Neutrophil (primary cell): Measurements from ENCODE around the gene TCF20.

ENCODE experiments used
- H3K27ac ChIP-seq: fragments of 200-600 bp; sonication (generic); 2 replicates; pipeline ENCODE4 v1.5.1; 2016; ENCODE audit warnings: mild to moderate bottlenecking, moderate library complexity
- H3K27me3 ChIP-seq: fragments of 200-600 bp; sonication (generic); 2 replicates; pipeline ENCODE4 v1.6.0; 2016; ENCODE audit warnings: mild to moderate bottlenecking
- H3K36me3 ChIP-seq: fragments of 200-600 bp; sonication (generic); 2 replicates; pipeline ENCODE4 v1.5.1; 2017
- H3K4me1 ChIP-seq, 2 experiments: fragments of 200-600 bp in 1 of 2; sonication (generic) in 1 of 2; 1 replicate in 1 of 2; 2 replicates in 1 of 2; pipeline versions ENCODE4 v1.5.1 to v1.6.1; 2013 to 2016; ENCODE audit warnings: low read depth in 1 of 2, low read length in 1 of 2, mild to moderate bottlenecking in 1 of 2, moderate library complexity in 1 of 2; ENCODE audit not compliant: control insufficient read depth in 1 of 2, insufficient read depth in 1 of 2
- H3K4me3 ChIP-seq, 2 experiments: fragments of 200-600 bp in 1 of 2; sonication (generic) in 1 of 2; 1 replicate in 1 of 2; 2 replicates in 1 of 2; pipeline ENCODE4 v1.5.1; 2013 to 2016; ENCODE audit warnings: low read depth in 1 of 2, low read length in 1 of 2, mild to moderate bottlenecking in 1 of 2, moderate library complexity in 1 of 2
- H3K9me3 ChIP-seq: fragments of 200-600 bp; sonication (generic); 2 replicates; pipeline ENCODE4 v1.5.1; 2016
- CTCF ChIP-seq: fragments of 200-600 bp; sonication (generic); IDR thresholded peaks from 2 replicates; pipeline ENCODE4 v1.5.1; 2016; ENCODE audit warnings: antibody characterized with exemption

The TCF20 gene

DNA sequence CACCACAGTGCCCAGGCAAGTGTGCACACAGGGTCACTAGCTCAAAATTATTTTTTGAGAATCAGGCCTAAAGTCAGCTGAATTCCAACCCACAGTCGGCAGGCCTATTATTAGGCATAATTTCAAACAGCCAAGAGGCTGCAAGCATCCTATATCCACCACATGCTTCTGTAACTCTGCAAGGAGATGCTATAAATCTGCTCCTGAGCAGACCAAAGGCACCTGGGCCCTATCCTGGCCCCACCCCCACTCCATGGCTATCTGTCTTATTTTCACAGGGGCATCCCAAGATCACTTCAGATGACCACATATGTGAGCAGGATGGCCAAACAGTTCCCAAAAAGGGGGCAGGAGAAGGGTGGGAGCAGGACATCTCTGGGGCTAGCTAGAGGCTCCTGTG lies 44.6 kb downstream of the TCF20 start:
- no peak for TF ChIP-seq CTCF
- Histone ChIP-seq H3K36me3 (peaks cover 4% of the 10 kb centered on the region), H3K27me3 (no peaks in the 10 kb centered on the region), H3K4me3 (no peak overlapping the region), H3K27ac (no peak overlapping the region), H3K9me3 (no peaks in the 10 kb centered on the region), H3K4me1 (peaks cover 0 to 7% of the 10 kb centered on the region in 2 experiments)

GRCh38 chr22:42222140-42222539 lies 48.3 kb downstream of the TCF20 start:
- no peak overlapping the region for H3K27ac ChIP-seq
- H3K4me3 ChIP-seq, result no peak overlapping the region
- TF ChIP-seq CTCF, result no peak
- H3K4me1 ChIP-seq, result no peaks in the 10 kb centered on the region
- H3K9me3 ChIP-seq, result no peaks in the 10 kb centered on the region
- H3K36me3 ChIP-seq, result no peaks in the 10 kb centered on the region
- no peaks in the 10 kb centered on the region for H3K27me3 ChIP-seq
